H1 (cell line): ENCODE measurements around the gene ABCA9. TPM values are rescaled to one million over a fixed set of nuclear protein-coding genes. Genes with fewer than 3 reads are reported as not detected.

Experiments
- CTCF ChIA-PET: fragments of 300-600 bp; sonication (Branson Sonifier 250); formaldehyde crosslinking; loops from one replicate; lab custom pipeline; 2021; ENCODE audit not compliant: partially characterized antibody; lab: Charles Lee
- POLR2A ChIA-PET: fragments of 300-600 bp; sonication (Branson Sonifier 250); formaldehyde crosslinking; loops from one replicate; lab custom pipeline; 2021; ENCODE audit warnings: inconsistent platforms; ENCODE audit not compliant: partially characterized antibody; lab: Charles Lee
- DNase-seq, 2 experiments: peaks; one replicate each; pipeline versions ENCODE4 v3.0.0 to v3.0.0-alpha.2; 2010 to 2022; ENCODE audit warnings: low spot score in 2 of 2, low read depth in 1 of 2, mixed read lengths in 1 of 2
- FAIRE-seq: peaks from 2 replicates; lab custom pipeline; 2011; peaks lifted over from hg19 to GRCh38; lab: Jason Lieb, UNC
- H2AFZ ChIP-seq: 2 replicates; pipeline ENCODE4 v1.8.1; 2012; ENCODE audit warnings: low read length, inconsistent platforms
- H2AK5ac ChIP-seq: 2 replicates; pipeline ENCODE4 v1.6.1; 2013; ENCODE audit warnings: low read depth, low read length
- H2BK120ac ChIP-seq: replicated peaks from 2 replicates; pipeline ENCODE3; 2013; ENCODE audit warnings: low read depth, low read length, inconsistent platforms
- H2BK12ac ChIP-seq: 2 replicates; pipeline ENCODE4 v1.6.1; 2013; ENCODE audit warnings: low read depth, low read length
- H2BK15ac ChIP-seq: 2 replicates; pipeline ENCODE4 v1.6.1; 2013; ENCODE audit warnings: low read length
- H2BK20ac ChIP-seq: 2 replicates; pipeline ENCODE4 v1.6.1; 2013; ENCODE audit warnings: low read length
- H2BK5ac ChIP-seq: 2 replicates; pipeline ENCODE4 v1.6.1; 2013; ENCODE audit warnings: low read depth, low read length
- H3K14ac ChIP-seq: 2 replicates; pipeline ENCODE4 v1.6.1; 2013; ENCODE audit warnings: inconsistent platforms; ENCODE audit not compliant: insufficient read length
- H3K18ac ChIP-seq: 2 replicates; pipeline ENCODE4 v1.6.1; 2013; ENCODE audit warnings: low read length; ENCODE audit errors: extremely low read depth
- H3K23ac ChIP-seq: 2 replicates; pipeline ENCODE4 v1.6.1; 2013; ENCODE audit warnings: inconsistent platforms; ENCODE audit not compliant: insufficient read length
- H3K23me2 ChIP-seq: 2 replicates; pipeline ENCODE4 v1.6.1; 2013; ENCODE audit warnings: low read depth, low read length
- H3K27ac ChIP-seq: 2 replicates; pipeline ENCODE4 v1.6.1; 2011; ENCODE audit warnings: low read depth, low read length, inconsistent platforms
- H3K27me3 ChIP-seq, 4 experiments: replicated peaks in 1 of 4; 1 replicate in 1 of 4; 2 replicates in 3 of 4; pipeline versions ENCODE4 v1.6.1 to v1.8.1; 2011 to 2013; ENCODE audit warnings: low read length in 3 of 4, mild to moderate bottlenecking in 3 of 4, inconsistent platforms in 2 of 4, mixed read lengths in 2 of 4, moderate library complexity in 1 of 4; ENCODE audit not compliant: control insufficient read depth in 3 of 4, insufficient read depth in 3 of 4; ENCODE audit errors: extremely low read depth in 1 of 4
- H3K36me3 ChIP-seq, 4 experiments: 2 replicates each; pipeline versions ENCODE4 v1.6.1 to v1.8.1; 2011 to 2013; ENCODE audit warnings: mild to moderate bottlenecking in 4 of 4, low read length in 3 of 4, moderate library complexity in 2 of 4, control low read depth in 1 of 4, inconsistent platforms in 1 of 4; ENCODE audit not compliant: insufficient read depth in 4 of 4, control insufficient read depth in 2 of 4
- H3K4ac ChIP-seq: replicated peaks from 2 replicates; pipeline ENCODE3; 2013; ENCODE audit warnings: low read length, low read depth, mixed read lengths, inconsistent platforms; ENCODE audit not compliant: insufficient read length
- H3K4me1 ChIP-seq, 4 experiments: replicated peaks in 1 of 4; 1 replicate in 1 of 4; 2 replicates in 3 of 4; pipeline versions ENCODE4 v1.6.1 to v1.8.1; 2011 to 2013; ENCODE audit warnings: low read length in 3 of 4, inconsistent platforms in 2 of 4, mixed read lengths in 1 of 4; ENCODE audit not compliant: insufficient read depth in 4 of 4, control insufficient read depth in 3 of 4
- H3K4me2 ChIP-seq, 2 experiments: 2 replicates each; pipeline versions ENCODE4 v1.6.1 to v1.8.1; 2011 to 2013; ENCODE audit warnings: low read depth in 2 of 2, low read length in 2 of 2, control low read depth in 1 of 2, inconsistent platforms in 1 of 2, mild to moderate bottlenecking in 1 of 2; ENCODE audit not compliant: insufficient read depth in 1 of 2
- H3K4me3 ChIP-seq, 4 experiments: fragments of 200-600, 300-600 bp in 1 of 4; sonication (generic), shearing (Covaris generic), sonication (Bioruptor Twin) in 1 of 4; 2 replicates each; pipeline versions ENCODE4 v1.5.1 to v1.8.1; 2011 to 2016; ENCODE audit warnings: low read length in 4 of 4, low read depth in 3 of 4, control low read depth in 2 of 4, inconsistent platforms in 2 of 4, mild to moderate bottlenecking in 2 of 4, mixed read lengths in 1 of 4, moderate library complexity in 1 of 4; ENCODE audit not compliant: insufficient read depth in 2 of 4; ENCODE audit errors: extremely low read depth in 1 of 4
- H3K56ac ChIP-seq: replicated peaks from 2 replicates; pipeline ENCODE3; 2013; ENCODE audit warnings: low read depth, mild to moderate bottlenecking, mixed read lengths, low read length, inconsistent platforms; ENCODE audit not compliant: insufficient read length
- H3K79me1 ChIP-seq: 2 replicates; pipeline ENCODE4 v1.6.1; 2013; ENCODE audit warnings: low read depth, low read length, control low read depth
- H3K79me2 ChIP-seq, 2 experiments: 2 replicates each; pipeline versions ENCODE4 v1.6.1 to v1.8.1; 2012 to 2013; ENCODE audit warnings: low read length in 2 of 2, mild to moderate bottlenecking in 2 of 2, inconsistent platforms in 1 of 2; ENCODE audit not compliant: insufficient read depth in 2 of 2, control insufficient read depth in 1 of 2
- H3K9ac ChIP-seq, 4 experiments: replicated peaks in 1 of 4; 1 replicate in 1 of 4; 2 replicates in 3 of 4; pipeline versions ENCODE4 v1.6.1 to v1.8.1; 2011 to 2013; ENCODE audit warnings: low read depth in 3 of 4, low read length in 3 of 4, control low read depth in 2 of 4, mild to moderate bottlenecking in 2 of 4, moderate library complexity in 2 of 4, inconsistent platforms in 1 of 4; ENCODE audit errors: extremely low read depth in 1 of 4
- H3K9me3 ChIP-seq, 2 experiments: 2 replicates each; pipeline versions ENCODE4 v1.6.1 to v1.8.1; 2012 to 2013; ENCODE audit warnings: mild to moderate bottlenecking in 2 of 2, moderate library complexity in 2 of 2, control low read depth in 1 of 2, inconsistent platforms in 1 of 2, low read depth in 1 of 2, low read length in 1 of 2, mixed read lengths in 1 of 2; ENCODE audit not compliant: insufficient read depth in 2 of 2
- H4K20me1 ChIP-seq, 2 experiments: replicated peaks in 1 of 2; 2 replicates each; pipeline versions ENCODE3 to v1.8.1; 2011 to 2013; ENCODE audit warnings: inconsistent platforms in 2 of 2, low read length in 2 of 2, mild to moderate bottlenecking in 1 of 2; ENCODE audit not compliant: insufficient read depth in 2 of 2, control insufficient read depth in 1 of 2
- H4K5ac ChIP-seq: 2 replicates; pipeline ENCODE4 v1.6.1; 2013; ENCODE audit warnings: low read length, low read depth, mixed read lengths, inconsistent platforms; ENCODE audit not compliant: insufficient read length
- H4K8ac ChIP-seq: 2 replicates; pipeline ENCODE4 v1.8.0; 2013; ENCODE audit warnings: mild to moderate bottlenecking, moderate library complexity, low read length, inconsistent platforms; ENCODE audit not compliant: insufficient read depth; ENCODE audit errors: extremely low read depth
- H4K91ac ChIP-seq: replicated peaks from 2 replicates; pipeline ENCODE3; 2013; ENCODE audit warnings: low read length, mixed read lengths, inconsistent platforms; ENCODE audit not compliant: insufficient read length
- BCL11A ChIP-seq, 2 experiments: IDR thresholded peaks; one replicate each; pipeline ENCODE4 v1.6.1; 2011; ENCODE audit warnings: low read depth in 2 of 2, low read length in 2 of 2, mild to moderate bottlenecking in 2 of 2
- CBX5 ChIP-seq: fragments of 300-800, 300-1000 bp; sonication (generic); IDR thresholded peaks from 2 replicates; pipeline ENCODE4 v1.7.1; 2016; ENCODE audit warnings: antibody characterized with exemption, low read length, low read depth
- CBX8 ChIP-seq: fragments of 300-800, 300-1000 bp; sonication (generic); IDR thresholded peaks from 2 replicates; pipeline ENCODE4 v1.7.1; 2016; ENCODE audit warnings: low read depth, low read length, borderline replicate concordance
- KDM1A ChIP-seq: fragments of 200-600, 300-600 bp; sonication (generic); IDR thresholded peaks from 2 replicates; pipeline ENCODE4 v1.7.1; 2016; ENCODE audit warnings: mild to moderate bottlenecking, low read length, borderline replicate concordance
- MAFK ChIP-seq: IDR thresholded peaks from 2 replicates; pipeline ENCODE4 v1.6.1; 2012; ENCODE audit warnings: low read depth, mild to moderate bottlenecking, improper control_type of control experiment, low read length
- NANOG ChIP-seq: IDR thresholded peaks from 2 replicates; pipeline ENCODE4 v1.6.1; 2011; ENCODE audit warnings: low read length, low read depth, mild to moderate bottlenecking, inconsistent platforms; ENCODE audit not compliant: insufficient read depth, poor library complexity, severe bottlenecking
- POU5F1 ChIP-seq: IDR thresholded peaks from 2 replicates; pipeline ENCODE4 v1.6.1; 2011; ENCODE audit warnings: low read depth, mild to moderate bottlenecking, low read length, moderate library complexity
- RFX5 ChIP-seq: IDR thresholded peaks from 2 replicates; pipeline ENCODE4 v1.6.1; 2011; ENCODE audit warnings: low read depth, low read length, improper control_type of control experiment, borderline replicate concordance
- SP1 ChIP-seq: IDR thresholded peaks from 2 replicates; pipeline ENCODE4 v1.6.1; 2011; ENCODE audit warnings: low read depth, low read length
- SP2 ChIP-seq: IDR thresholded peaks from 2 replicates; pipeline ENCODE4 v1.6.1; 2012; ENCODE audit warnings: mild to moderate bottlenecking, low read length, inconsistent platforms
- TEAD4 ChIP-seq: IDR thresholded peaks from 2 replicates; pipeline ENCODE4 v1.6.1; 2012; ENCODE audit warnings: low read depth, low read length, inconsistent platforms, mixed read lengths
- ZNF274 ChIP-seq: IDR thresholded peaks from 2 replicates; pipeline ENCODE4 v1.7.0; 2012; ENCODE audit warnings: low read length, borderline replicate concordance; ENCODE audit errors: extremely low read depth
- WGBS, 2 experiments: shearing (Covaris generic) in 1 of 2; methylation state at CpG; one replicate each; pipeline versions ENCODE4 v1.1.6 to v1.1.7; 2013 to 2015; ENCODE audit warnings: low lambda C conversion rate in 2 of 2, mixed read lengths in 2 of 2, inconsistent platforms in 1 of 2, low coverage in 1 of 2, missing lambda C conversion rate in 1 of 2; ENCODE audit not compliant: insufficient replicate concordance in 2 of 2, insufficient coverage in 1 of 2, insufficient read length in 1 of 2; ENCODE audit errors: extremely low coverage in 1 of 2, missing lambda C conversion rate in 1 of 2; 5-methylcytosine and 5-hydroxymethylcytosine counted together
- polyA plus RNA-seq, 7 experiments: library from polyadenylated mRNA; depleted of rRNA in 3 of 7; stranded (reverse) in 5 of 7; unstranded in 2 of 7; fragments of >200 nt in 5 of 7; fragments of 200-250 nt in 2 of 7; gene quantifications; 1 replicate in 5 of 7; 2 replicates in 1 of 7; 4 replicates in 1 of 7; pipeline versions ENCODE4 v1.2.1 to v1.2.3, GENCODE V29; 2011 to 2013; ENCODE audit warnings: missing spikeins in 2 of 7, mixed read lengths in 2 of 7
- total RNA-seq: library from RNA; stranded (reverse); fragmentation: NEBNext Ultra II Directional; extraction: Animal tissue kit (Norgen Biotek cat#: 25700); gene quantifications from 2 replicates; pipeline ENCODE4 v1.2.1, GENCODE V29; 2021

ABCA9 gene
- total and polyA plus RNA-seq, 2 of the 8 experiments (the other 6 are each of a cell fraction or from before 2014, with no cell fraction given): not detected

GRCh38 chr17:69096541-69096940 is 35.8 kb upstream of the ABCA9 start:
- H3K56ac ChIP-seq: no peak overlapping the region
- DNase-seq (no peak), FAIRE-seq (no peak)
- H3K27ac ChIP-seq: no peak overlapping the region
- H3K4me1 ChIP-seq: no peaks in the 10 kb centered on the region
- H3K4me3 ChIP-seq: no peak overlapping the region
- TF ChIP-seq MAFK (no peak), CBX5 (no peak), KDM1A (no peak), BCL11A (IDR thresholded peaks at IDR 0.05; ENCODE audit: low read depth in 2 of 2, low read length in 2 of 2) (no peak), RFX5 (no peak), SP1 (no peak), CBX8 (no peak), NANOG (no peak), TEAD4 (no peak), SP2 (no peak), POU5F1 (no peak), ZNF274 (no peak)
- no peak overlapping the region for H3K18ac ChIP-seq
- H2BK20ac ChIP-seq: no peak overlapping the region
- H2BK5ac ChIP-seq: no peak overlapping the region
- H3K27me3 ChIP-seq: no peaks in the 10 kb centered on the region
- H4K20me1 ChIP-seq: no peaks in the 10 kb centered on the region
- H2BK15ac ChIP-seq: no peak overlapping the region
- POLR2A ChIA-PET: no interaction called here
- no peak overlapping the region for H2AK5ac ChIP-seq
- H3K36me3 ChIP-seq: no peaks in the 10 kb centered on the region
- H3K79me2 ChIP-seq: no peaks in the 10 kb centered on the region
- H3K23ac ChIP-seq: no peak overlapping the region
- no peak overlapping the region for H4K8ac ChIP-seq
- no peak overlapping the region for H3K4ac ChIP-seq
- no peaks in the 10 kb centered on the region for H3K9me3 ChIP-seq
- no peak overlapping the region for H3K9ac ChIP-seq
- H4K91ac ChIP-seq: no peak overlapping the region
- CTCF ChIA-PET: interaction anchor here (0.6 to 6.3 kb wide), 3 partner anchors 10 to 658 kb away, joined by 3 to 42 read pairs (median 4); no protein-coding TSS in a partner anchor
- no peak overlapping the region for H3K4me2 ChIP-seq
- H3K14ac ChIP-seq: no peak overlapping the region
- H3K23me2 ChIP-seq: no peaks in the 10 kb centered on the region
- H2AFZ ChIP-seq: no peak overlapping the region
- H4K5ac ChIP-seq: no peak overlapping the region
- no peak overlapping the region for H2BK12ac ChIP-seq
- no peaks in the 10 kb centered on the region for H3K79me1 ChIP-seq
- WGBS, 2 experiments: 81% methylated on average over 1 of the region's 1 CpG; no CpG with 5 or more reads in 1 of the 2 experiments
- no peak overlapping the region for H2BK120ac ChIP-seq
